GM18873 (cell line): ENCODE measurements around the gene NOL6.
"Not testable (repeated sequence)": the region's sequence is repeated elsewhere in the genome, so short reads cannot be mapped to it uniquely, and the experiment has no call there.

ENCODE experiments used
- ATAC-seq: cut with Tn5 transposase; IDR thresholded peaks from one replicate; pipeline ENCODE4 v1.9.1; 2021; ENCODE audit warnings: mild to moderate bottlenecking, moderate library complexity, moderate number of reproducible peaks; ENCODE audit not compliant: unreplicated experiment, low FRiP score

NOL6 gene

GRCh38 chr9:33472881-33473615 is 676 bp downstream of the NOL6 start:
- ATAC-seq = no peak

- ATAC-seq = no peak
These were observed 1.4 kb downstream of the NOL6 start for GRCh38 chr9:33472171-33472880.

GRCh38 chr9:33471361-33471760 is 2.4 kb downstream of the NOL6 start:
- no peak for ATAC-seq

- ATAC-seq = no peak
These were observed 3.8 kb downstream of the NOL6 start for GRCh38 chr9:33469891-33470290.

GRCh38 chr9:33468797-33469621 is 4.7 kb downstream of the NOL6 start:
- no peak for ATAC-seq

- no peak for ATAC-seq
These were observed 5.5 kb downstream of the NOL6 start for GRCh38 chr9:33468215-33468730.

- ATAC-seq = no peak
These were observed 6.2 kb downstream of the NOL6 start for GRCh38 chr9:33467526-33467925.

- no peak for ATAC-seq
These were observed 6.9 kb downstream of the NOL6 start for GRCh38 chr9:33466565-33467495.

- no peak for ATAC-seq
These were observed 7.8 kb downstream of the NOL6 start for GRCh38 chr9:33465596-33466564.

- ATAC-seq = no peak
These were observed 8.6 kb downstream of the NOL6 start for GRCh38 chr9:33465096-33465495.

GRCh38 chr9:33464045-33464636 is 9.6 kb downstream of the NOL6 start:
- ATAC-seq = no peak

GRCh38 chr9:33463151-33463550 is 10.6 kb downstream of the NOL6 start:
- ATAC-seq = no peak

GRCh38 chr9:33461492-33461891 is 12.2 kb downstream of the NOL6 start:
- no peak for ATAC-seq

- ATAC-seq = no peak
These were observed 12.9 kb downstream of the NOL6 start for GRCh38 chr9:33460854-33461253.

GRCh38 chr9:33459115-33459514 is 14.6 kb downstream of the NOL6 start:
- no peak for ATAC-seq

- no peak for ATAC-seq
These were observed 15.3 kb downstream of the NOL6 start for GRCh38 chr9:33458444-33458843.

- no peak for ATAC-seq
These were observed 17.8 kb downstream of the NOL6 start for GRCh38 chr9:33455945-33456344.

GRCh38 chr9:33455456-33455855 is 18.3 kb downstream of the NOL6 start:
- not testable (repeated sequence) for ATAC-seq
